ENCODE results near the gene LTB. TPM values are rescaled to one million over a fixed set of nuclear protein-coding genes. Genes with fewer than 3 reads are reported as not detected.
A peak's percentile ranks its signal among the peaks of the same experiment; 100 is the strongest.

The LTB gene
- total and polyA plus RNA-seq, 2 of the 13 experiments (the other 11 are each of a cell fraction or from before 2014, with no cell fraction given): 0.09 to 0.22 TPM

DNA sequence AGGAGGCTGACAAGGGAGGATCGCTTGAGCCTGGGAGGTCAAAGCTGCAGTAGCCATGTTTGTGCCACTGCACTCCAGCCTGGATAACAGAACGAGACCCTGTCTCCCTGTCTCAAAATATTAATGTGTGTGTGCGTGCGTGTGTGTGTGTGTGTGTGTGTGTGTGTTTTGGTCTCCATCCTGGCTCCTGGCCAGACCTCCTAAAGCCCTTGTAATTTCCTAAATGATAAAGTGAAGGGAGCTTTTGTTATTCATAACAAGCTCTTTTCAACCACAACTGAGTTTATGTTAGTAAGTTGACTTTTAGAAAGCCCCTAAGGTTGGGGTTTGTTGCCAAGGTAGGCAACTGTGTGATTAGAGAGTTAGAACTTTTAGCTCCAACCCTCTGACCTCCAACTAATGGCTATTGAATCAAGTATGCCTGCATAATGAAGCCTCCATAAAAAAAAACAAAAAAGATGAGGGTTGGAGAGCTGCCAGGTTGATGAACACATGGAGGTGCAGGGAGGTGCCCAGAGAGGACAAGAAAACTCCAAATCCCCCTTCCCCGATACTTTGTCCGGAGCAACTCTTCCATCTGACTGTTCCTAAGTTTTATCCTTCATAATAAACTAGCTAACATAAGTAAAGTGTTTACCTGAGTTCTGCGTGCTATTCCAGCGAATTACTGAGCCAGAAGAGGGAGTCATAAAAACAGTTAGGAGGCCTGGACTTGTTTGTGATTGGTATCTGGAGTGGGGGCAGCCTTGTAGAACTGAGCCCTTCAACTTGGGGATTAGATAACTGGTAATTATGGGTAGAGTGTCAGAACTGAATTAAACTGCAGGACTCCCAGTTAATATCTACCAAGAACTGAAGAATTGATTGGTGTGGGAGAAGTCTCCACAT, 27.5 kb upstream of the LTB start:
- 51% methylated on average over 7 of the region's 8 CpGs for WGBS (ENCODE audit: low lambda C conversion rate)
- no peak overlapping the region for H3K4me2 ChIP-seq (ENCODE audit: low read depth, low read length)
- TF ChIP-seq ZNF83 (CRISPR knock-in tag; IDR thresholded peaks at IDR 0.05; ENCODE audit: borderline replicate concordance) (no peak), CTCF (CRISPR knock-in tag; IDR thresholded peaks at IDR 0.05) (0 out of 2 replicates have a peak, but pooled peaks have one; percentile 3), DZIP1 (CRISPR knock-in tag; IDR thresholded peaks at IDR 0.05) (no peak), ZNF770 (CRISPR knock-in tag; IDR thresholded peaks at IDR 0.05) (peak; percentile 55; the same call in 1 of the 2 replicates), FOXM1 (CRISPR knock-in tag; IDR thresholded peaks at IDR 0.05) (no peak)
- no peak overlapping the region for H3K9ac ChIP-seq (ENCODE audit: insufficient read depth, low read depth, low read length)
- CTCF ChIA-PET (ENCODE audit: low intra/inter-chr PET ratio, low total read pairs): no interaction called here
- peaks cover 33% of the 10 kb centered on the region for H3K4me1 ChIP-seq (ENCODE audit: insufficient read depth, low read length)
- no peak overlapping the region for H3K4me3 ChIP-seq (replicated peaks in 1 of 3; ENCODE audit: insufficient read depth in 1 of 3, low read depth in 2 of 3, low read length in 3 of 3)
- POLR2A ChIA-PET: interaction anchor here (1.0 kb wide), 2 partner anchors 11 to 68 kb away, joined by 4 to 5 read pairs; partner anchors contain the start of gene DDX39B
- H3K36me3 ChIP-seq (replicated peaks in 1 of 2; ENCODE audit: control insufficient read depth in 1 of 2, insufficient read depth in 2 of 2, low read length in 2 of 2): no peaks in the 10 kb centered on the region
- H3K9me3 ChIP-seq (ENCODE audit: low read length): no peaks in the 10 kb centered on the region
- no peaks in the 10 kb centered on the region for H4K20me1 ChIP-seq (ENCODE audit: insufficient read depth, low read length)
- ATAC-seq (no peak), DNase-seq (ENCODE audit: low spot score) (no peak), FAIRE-seq (no peak)
- no peak overlapping the region for H3K27ac ChIP-seq (ENCODE audit: extremely low read length, insufficient read depth, low read length)
- no peak overlapping the region for H2AFZ ChIP-seq (ENCODE audit: low read length)
- in situ Hi-C loops (cut with HindIII; ENCODE audit: extremely low pct_ligation_motif_present, low pct_unique_long_range_greater_than_20kb): no loop called here
- BruUV-seq (replicated peaks): no TSS peak
- peaks cover 0 to 2% of the 10 kb centered on the region in 2 experiments; a peak in 2 of 5 replicates for H3K27me3 ChIP-seq (ENCODE audit: control insufficient read depth in 1 of 2, insufficient read depth in 2 of 2, low read length in 2 of 2)
- intact Hi-C loops (cut with micrococcal nuclease; ENCODE audit: unreplicated experiment): no loop called here
- no peaks in the 10 kb centered on the region for H3K79me2 ChIP-seq (ENCODE audit: insufficient read depth, low read length)
